Activated CD8-positive, alpha-beta memory T cell treated with anti-CD3 and anti-CD28 coated beads, Interleukin-2, amount 50 U/mL, for 1 hour (primary cell): ENCODE results near the gene PACRG.
"Not testable (repeated sequence)": the region's sequence is repeated elsewhere in the genome, so short reads cannot be mapped to it uniquely, and the experiment has no call there.

Experiments
- DNase-seq: peaks from one replicate; pipeline ENCODE4 v3.0.0-alpha.2; 2020; ENCODE audit errors: extremely low read depth

PACRG gene

DNA sequence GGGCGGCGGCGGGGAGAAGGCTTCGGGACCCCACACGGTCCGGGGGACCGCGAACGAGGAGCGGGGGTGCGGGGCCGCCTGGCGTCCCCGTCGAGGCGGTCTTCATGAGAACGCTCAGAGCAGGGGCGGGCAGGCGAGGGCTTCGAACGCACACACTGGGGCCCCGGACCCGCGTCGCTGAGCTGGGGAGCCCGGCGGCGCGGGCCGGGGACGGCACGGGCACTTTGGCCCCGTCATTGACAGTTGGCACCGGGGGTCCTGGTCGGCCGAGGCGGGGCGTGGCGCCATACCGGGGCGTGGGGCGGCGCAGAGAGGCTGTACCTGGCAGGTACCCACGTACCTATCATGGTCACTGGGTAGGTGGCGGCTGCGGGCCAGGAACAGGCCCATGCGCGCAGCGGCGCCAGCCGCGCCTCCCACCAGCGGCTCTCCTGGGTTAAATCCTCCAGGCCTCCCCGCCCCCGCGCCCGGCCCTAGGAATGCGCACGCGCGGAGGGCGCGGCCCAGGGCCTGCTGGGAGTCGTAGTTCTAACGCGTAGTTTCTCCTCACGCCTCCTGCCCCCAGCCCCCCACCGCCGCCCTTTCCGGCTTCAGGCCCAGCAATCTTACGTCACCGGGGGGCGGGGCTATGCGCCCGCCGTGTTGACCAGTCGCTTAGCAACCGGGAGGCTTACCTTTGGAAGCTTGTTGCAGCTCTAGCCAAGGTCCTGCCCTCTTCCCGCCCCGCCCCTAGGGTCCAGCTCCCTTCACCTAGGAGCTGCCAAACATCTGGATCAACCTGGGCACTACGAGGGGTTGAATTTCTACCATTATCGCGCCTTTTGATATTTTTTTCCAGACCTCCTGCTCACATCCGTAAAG is at the start of gene PACRG, which contains the start of gene PRKN:
PACRG (plus strand) TSS at position 653 of the 861 bp plus-strand sequence.
PRKN (minus strand) TSS at position 445 of the 861 bp plus-strand sequence.
- DNase-seq, result peak; percentile 94

DNA sequence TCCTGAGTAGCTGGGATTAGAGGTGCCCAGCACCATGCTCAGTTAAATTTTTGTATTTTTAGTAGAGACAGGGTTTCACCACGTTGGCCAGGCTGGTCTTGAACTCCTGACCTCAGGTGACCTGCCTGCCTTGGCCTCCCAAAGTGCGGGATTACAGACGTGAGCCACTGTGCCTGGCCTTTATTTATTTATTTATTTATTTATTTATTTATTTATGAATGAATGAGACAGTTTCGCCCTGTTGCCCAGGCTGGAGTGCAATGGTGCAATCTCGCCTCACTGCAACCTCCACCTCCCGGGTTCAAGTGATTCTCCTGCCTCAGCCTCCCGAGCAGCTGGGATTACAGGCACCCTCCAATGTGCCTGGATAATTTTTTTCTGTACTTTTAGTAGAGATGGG is 48.9 kb upstream of the PACRG start:
- not testable (repeated sequence) for DNase-seq

DNA sequence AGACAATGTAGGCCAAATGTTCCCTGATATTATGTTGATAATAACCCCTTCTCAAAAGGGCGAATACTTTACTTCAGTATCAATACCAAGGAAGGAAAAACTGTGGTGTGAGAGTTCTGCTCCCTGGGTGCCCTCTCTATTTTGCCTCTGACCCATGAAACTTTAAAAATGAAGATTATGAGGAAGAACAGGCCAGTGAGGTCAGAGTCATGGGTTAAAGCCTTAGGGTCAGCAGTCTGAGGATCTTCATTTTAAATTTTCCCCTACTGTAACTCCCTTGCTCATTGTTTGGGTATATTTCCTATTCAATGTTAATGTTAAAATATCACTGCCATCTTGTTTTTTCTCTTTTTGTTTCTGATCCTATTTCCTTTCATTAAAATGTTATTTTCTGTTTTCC is 48.1 kb upstream of the PACRG start:
- DNase-seq, result no peak

DNA sequence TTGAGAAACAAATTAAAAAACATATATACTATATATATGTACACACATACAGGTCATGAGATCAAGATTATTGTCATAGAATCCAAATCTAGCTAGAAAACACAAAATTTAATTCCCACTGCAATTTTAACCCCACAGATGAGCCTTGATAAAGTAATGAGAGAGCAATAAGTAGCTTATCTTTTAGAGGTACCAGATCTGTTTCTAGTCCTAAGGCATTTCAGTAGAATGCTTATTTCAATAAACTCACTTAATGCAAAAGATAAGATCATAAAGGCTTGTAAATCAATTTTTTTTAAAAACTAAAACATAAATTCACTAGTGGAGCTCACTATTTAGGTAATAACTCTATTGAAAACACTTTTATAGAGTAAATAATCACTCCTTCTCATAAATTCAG is 47.4 kb upstream of the PACRG start:
- DNase-seq, result no peak

DNA sequence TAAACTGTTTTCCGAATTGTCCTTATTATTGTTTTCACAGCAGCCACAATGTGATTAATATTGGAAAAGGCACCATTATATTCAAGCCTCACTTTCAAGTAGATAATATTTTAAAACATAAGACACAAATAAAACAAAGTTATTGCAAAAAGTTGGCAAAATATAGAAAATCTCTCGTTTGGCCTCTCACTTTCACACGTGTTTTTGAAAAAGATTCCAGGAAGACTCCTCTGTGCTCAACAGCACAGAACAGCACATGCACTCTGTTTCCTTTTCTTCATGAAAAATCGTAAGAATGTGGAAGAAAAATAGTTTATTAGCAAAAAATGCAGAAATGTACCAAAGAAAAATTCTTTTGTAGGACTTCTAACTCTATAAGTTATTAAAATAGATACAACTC is 46.9 kb upstream of the PACRG start:
- no peak for DNase-seq

DNA sequence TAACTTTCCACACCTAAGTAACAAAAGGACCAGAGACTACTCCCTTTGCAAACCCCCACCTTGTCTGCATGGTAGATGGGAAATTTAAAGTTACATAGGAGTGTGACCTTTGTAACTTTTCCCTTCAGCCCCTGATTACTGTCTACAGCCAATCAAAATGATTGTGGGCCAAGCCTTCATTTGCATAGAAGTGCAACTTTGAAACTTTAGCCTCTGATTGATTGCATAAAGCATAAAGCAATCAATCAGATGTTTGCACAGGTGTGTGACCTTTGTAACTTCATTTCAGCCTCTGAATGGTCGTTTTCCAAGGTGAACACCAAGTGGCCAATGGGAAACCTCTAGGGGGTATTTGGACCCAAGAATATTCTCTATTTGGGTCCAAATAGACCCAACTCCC is 46.3 kb upstream of the PACRG start:
- no peak for DNase-seq

DNA sequence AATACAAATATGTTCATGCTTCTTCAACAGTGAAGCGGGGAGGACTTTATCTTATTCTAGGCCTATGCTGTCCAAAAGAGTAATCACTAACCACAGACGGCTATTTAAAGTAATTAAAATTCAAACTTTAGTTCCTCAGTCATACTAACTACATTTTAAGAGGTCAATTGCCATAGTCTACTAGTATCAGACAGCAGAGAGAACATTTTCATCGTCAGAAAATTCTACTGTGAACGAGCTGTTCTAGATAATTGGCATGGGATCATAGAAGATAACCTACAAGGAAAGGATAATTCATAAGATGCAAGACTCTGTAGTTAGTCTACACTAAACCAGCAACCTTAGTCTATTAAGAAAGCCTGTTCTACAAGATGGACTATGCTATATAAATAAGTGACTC is 44.6 kb upstream of the PACRG start:
- no peak for DNase-seq

DNA sequence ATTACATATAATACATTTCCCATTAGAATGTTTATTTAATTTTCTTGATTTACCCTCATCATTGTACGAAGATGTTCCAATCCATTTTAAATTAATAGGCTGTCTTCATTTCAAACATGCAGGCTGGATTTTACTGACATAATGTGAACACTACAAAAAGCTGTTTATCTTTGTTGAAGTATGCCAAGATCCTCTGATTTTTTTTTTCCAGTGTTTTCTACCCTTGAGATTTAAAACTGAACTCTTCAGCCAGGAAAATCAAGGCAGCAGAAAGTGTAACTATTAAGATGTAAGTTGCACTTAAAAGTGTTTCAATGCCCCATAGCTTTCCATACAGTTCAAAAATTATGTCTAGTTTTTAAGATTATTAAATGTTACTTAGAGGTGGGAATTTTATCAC is 43.7 kb upstream of the PACRG start:
- no peak for DNase-seq

DNA sequence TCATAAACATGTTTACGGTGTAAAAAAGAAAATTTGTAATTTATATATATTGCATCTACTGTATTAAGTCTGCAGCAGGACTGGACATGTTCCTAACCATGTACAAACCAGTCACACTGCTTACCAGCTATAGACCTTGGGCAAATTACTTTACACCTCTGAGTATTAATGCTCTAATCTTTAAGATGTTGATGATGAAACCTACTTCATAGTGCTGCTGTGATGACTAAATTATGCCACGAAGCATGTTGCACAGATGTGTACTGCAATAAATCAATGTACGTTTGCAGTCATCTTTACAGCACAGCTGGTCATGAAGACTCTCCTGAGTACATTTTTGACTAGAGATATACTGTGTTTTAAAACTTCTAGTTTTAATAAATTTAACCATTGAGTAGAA is 42.8 kb upstream of the PACRG start:
- no peak for DNase-seq

DNA sequence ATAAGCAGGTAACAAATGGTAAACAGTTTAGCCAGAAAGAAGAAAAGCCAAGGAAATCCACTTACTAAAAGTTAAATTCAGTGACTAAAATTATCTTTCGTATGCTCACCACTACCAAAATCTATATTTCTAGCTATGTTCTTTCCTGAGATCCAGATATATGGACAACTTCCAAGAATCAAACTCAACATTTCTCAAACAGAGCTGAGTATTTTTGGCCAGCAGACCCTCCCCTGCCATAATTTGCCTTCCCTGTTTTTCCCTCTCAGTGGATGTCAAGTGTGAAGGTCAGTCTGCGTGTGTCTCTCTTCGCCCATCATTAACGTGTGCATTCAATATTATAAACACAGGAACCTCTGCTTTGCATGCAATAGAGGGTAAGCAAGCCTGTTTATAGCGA is 42.2 kb upstream of the PACRG start:
- no peak for DNase-seq

DNA sequence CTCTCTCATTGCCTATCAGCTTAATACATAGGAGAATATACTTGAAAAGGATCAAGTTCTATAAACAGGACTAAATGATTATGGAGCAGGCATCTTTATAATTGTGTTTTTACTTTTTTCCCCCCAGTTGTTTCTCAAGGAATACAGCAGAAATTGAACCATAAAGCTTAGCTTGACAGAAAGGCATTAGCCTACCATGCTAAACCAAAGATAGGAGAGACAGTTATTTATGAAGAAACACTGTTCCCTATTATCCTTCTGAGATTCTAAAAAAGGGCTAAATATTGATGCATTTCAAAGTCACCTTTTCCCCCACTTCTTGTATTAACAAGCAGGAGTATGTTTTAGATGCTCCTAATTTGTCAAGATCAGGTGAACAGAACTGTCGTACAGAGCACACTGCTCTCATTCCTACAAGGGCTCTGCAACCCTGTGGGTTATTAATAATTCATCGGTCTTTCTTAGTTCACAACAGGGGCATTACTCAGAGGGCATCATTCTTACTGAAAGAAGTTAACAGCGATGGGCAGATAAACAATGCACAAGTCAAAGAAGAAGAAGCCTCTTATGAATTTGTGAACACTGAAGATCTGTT is 38.9 kb upstream of the PACRG start:
- no peak for DNase-seq

DNA sequence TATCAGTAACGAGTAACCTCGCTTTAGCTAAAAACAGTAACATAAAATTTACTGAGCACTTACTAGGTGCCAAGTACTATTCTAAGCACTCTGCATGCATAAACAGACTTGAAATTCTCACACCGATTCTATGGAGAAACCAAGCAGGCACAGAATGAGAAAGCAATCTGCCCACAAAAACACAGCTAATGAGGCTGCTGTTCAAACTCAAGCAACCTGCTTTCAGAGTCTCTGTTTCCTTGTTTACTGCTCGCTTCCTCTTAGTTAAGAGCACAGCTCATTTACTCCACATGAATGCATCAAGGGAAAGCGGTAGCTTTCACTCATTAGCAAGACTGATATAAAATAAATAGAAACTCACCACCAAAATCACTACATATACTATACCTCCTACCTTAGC is 37.6 kb upstream of the PACRG start:
- no peak for DNase-seq

DNA sequence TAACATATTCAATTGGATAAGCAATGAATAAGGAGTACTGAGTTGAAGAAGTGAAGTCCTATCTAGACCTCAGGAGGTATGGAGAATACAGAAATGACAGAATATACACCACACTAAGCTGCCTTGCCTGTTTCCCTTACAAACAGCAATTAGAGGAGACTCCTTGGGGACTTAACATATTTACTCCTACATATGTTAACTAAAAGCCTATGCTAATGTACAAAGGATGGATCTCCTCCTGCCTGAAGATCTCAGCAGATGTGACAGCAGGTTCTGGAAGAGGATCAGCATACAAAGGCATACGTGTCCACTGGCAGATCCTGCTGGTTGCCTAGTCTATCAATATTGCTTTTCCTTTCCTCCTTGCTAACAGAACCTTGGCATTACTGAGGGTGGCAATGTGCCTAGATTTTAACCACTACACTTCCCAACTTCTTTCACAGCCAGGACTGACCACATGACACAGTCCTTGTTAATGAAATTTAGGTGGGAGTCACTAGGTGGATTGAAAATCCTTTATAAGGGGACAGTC is 29.8 kb upstream of the PACRG start:
- no peak for DNase-seq

DNA sequence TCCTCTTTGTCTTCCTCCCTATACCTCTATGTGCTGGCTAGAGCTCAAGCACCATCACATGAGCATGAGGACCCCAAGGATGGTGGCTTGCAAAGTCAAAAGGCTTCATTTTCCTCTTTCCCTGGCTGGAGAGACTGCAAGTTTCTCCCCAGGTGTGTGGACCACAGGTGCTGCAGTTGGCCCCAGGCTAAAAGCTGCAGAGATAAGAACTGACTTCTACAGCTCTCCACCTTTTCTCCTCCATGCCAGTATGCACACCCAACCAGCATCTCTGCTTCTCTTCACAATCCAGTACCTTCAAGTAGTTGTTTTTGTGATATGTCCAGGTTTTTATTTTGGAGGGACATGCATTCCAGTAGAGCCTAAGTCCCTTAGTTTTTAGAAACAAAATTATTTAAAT is 29.3 kb upstream of the PACRG start:
- DNase-seq, result no peak

DNA sequence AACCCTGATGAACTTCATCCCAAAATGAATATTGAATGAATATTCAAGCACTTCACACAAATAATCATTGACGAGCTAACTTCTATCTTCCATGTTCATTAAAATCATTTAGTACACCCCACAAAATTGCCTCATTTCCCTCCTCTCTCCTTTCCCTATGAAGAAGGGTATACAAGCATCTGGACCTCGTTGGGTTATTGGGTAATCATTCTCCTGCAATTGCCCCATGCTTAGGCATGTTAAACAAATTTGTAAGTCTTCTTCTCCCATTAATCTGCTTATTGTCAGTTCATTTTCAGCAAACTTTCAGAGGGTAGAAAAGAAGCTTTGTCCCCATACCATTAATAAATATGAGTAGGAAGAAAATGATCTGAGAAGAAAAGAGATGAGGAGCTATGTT is 27.8 kb upstream of the PACRG start:
- no peak for DNase-seq

DNA sequence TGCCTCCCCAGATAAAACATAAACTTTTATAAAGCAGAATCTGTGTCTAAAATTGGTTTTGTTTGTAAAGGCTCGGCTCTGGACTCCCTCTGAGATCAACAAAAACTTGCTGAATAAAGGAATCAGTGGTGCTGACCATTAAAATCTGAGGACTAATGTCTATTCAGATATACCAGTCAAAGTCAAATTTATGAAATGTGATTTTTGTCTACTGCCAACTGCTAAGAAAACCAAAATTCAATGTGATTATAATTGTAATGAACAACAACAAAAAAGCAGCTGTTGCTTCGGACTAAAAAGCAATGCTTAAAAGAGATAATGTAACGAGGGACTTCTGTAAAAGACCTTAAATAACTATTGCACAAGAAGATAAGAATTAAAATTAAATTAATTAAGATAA is 26.8 kb upstream of the PACRG start:
- no peak for DNase-seq

DNA sequence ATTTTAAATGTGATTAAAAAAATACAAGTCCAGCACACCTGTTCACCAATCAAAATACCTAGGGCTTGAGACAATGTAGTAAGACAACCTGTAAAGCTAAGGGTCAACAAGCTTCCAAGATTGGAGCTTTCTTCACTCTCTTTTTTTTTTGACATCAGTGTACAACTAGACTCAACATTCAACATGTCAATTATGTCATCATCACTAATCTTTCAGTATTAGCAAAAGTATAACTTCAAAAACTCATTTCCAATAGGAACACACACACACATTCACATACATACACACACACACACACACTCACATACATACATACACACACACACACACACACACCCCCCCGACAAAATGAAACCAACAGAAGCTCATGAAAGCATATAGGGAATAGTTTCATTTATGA is 26.2 kb upstream of the PACRG start:
- no peak for DNase-seq

DNA sequence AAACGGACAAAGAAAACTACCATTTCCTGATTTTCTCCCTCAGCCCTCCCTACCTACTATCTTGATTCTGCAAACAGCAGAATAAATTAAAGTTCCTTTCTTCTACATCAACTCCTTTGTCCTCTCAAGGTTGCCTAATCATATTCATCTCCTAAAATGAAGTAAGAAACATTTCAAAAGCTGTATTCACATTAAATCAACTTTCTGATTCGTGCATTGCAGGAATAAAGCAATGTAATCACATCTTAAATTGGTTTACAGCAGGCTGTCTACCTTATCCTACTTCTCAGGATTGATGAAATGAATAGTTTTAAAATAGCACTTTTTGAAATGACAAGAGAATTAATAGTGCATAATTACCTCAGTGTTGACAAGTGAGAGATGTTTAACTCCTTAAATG is 25.3 kb upstream of the PACRG start:
- no peak for DNase-seq

DNA sequence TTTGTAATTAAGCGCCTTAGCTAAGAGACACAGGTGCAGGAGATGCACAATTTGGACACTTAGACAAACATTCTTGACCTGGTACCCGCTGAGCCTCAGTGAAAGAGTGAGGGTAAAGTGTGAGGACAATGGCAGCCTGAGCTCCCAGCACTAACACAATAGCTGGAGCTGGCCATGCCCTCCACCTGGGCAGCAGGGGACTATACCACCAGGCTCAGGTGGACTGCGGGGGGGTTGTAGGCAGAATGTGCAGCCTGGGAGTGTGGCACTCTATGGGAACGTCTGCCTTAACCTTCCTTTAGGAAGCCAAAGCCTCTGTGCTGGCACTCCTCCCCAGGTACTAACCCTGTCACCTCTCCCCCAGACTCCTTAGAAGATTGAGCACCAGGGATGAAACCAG is 23.8 kb upstream of the PACRG start:
- DNase-seq, result no peak

DNA sequence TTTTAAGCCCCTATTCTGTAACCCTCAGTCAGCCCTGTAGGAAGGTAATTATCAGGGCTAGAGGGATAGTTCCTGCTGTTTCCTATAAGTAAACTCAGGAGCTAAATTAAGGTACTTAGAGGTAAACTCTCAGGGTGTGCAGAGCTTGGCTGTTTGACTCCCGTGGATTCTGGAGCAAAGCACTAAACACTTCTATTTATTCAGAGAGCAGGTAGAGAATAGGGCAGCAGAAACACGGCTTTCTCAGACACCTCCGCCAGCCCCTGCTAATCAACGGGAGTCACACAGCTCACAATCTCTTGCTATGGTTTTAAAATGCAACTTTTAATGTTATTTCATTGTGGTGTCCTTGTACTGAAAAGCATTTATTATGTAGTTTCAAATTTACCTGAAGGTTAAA is 22.0 kb upstream of the PACRG start:
- no peak for DNase-seq

DNA sequence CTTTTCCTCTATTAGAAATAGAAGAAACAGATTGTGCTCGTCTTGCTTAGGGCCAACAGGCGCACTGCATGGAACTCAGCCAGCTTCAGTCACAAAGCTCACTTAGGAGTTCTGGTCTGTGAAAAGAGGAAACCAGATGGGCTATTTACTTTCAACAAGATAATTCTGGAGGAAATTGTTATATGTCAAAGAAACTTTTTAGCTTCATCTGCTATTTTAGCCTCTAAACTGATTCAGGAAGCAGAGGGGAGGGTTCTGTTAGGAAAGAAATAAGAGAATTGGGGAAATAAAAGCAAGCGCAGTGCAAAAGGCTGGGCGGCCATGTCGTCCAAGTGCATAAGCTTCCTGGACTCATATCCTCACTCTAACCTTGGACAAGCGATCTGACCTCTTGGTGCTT is 21.5 kb upstream of the PACRG start:
- no peak for DNase-seq

DNA sequence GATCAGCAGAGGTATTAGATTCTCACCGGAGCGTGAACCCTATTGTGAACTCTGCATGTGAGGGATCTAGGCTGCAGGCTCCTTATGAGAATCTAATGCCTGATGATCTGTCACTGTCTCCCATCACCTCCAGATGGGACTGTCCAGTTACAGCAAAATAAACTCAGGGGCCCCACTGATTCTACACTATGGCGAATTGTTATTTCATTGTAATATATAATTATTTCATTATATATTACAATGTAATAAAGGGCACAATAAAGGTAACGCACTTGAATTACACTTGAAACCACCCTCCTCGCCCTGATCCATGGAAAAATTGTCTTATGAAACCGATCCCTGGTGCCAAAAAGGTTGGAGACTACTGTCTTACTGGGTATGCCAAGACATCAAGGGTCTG is 18.8 kb upstream of the PACRG start:
- no peak for DNase-seq

DNA sequence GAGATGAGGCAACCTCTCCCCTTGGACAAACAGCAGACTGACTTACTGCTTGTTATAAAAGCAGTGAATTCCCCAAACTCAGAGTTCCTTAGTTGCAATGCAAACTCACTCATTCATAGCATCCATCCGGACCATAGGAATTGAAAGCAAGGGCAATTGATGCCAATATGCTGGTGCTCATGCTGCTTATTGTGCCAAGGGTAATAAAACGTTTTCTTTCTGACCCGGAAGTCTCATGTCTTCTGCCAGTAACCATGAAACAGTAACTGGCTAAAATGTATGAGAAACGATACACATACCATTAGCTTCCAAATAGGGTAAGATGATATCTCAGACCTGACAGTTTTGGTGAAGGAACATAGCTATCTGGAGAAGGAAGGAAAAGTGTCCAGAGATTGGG is 18.3 kb upstream of the PACRG start:
- no peak for DNase-seq
